ENCODE results near the gene IFNGR2. TPM values are rescaled to one million over a fixed set of nuclear protein-coding genes. Genes with fewer than 3 reads are reported as not detected.
A peak's percentile ranks its signal among the peaks of the same experiment; 100 is the strongest.

The IFNGR2 gene
- total and polyA plus RNA-seq, 2 of the 13 experiments (the other 11 are each of a cell fraction or from before 2014, with no cell fraction given): 61.3 to 117 TPM

DNA sequence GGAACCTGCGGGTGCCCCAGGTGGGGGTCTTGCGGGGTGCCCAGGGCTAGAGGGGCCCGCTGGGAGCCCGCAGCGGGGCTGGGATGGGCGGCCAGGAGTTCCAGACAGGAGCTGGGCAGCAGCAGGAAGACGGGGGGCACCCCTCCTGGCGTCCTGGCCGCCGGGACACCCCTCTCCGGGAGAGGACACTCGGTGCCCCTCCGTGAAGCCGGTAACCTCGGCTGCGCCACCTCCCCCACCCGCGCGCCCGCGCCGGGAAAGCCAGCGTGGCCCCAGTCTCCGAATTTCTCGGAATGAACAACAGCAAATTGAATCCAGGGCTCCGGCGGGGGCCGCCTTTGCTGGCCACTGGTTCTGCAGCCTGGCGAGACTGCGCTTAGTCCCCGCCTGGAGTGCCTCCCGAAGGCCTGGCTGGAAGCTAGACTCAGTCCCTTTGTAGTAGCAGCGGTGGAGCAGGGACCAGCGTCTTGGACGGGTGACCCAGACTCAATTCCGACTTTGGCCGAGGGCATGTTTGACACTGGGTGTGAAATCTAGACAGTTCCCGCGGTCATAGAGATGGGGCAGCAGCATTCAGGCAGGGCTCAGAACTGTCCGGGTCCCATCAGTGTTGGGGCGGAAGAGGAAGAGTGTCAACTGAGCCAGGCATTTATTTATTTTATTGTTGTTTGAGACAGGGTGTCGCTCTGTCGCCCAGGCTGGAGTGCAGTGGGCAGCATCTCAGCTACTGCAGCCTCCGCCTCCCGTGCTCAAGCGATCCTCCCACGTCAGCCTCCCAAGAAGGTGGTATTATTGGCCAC is 773 bp downstream of the IFNGR2 start (continued):
- TF ChIP-seq, protein P1, sequence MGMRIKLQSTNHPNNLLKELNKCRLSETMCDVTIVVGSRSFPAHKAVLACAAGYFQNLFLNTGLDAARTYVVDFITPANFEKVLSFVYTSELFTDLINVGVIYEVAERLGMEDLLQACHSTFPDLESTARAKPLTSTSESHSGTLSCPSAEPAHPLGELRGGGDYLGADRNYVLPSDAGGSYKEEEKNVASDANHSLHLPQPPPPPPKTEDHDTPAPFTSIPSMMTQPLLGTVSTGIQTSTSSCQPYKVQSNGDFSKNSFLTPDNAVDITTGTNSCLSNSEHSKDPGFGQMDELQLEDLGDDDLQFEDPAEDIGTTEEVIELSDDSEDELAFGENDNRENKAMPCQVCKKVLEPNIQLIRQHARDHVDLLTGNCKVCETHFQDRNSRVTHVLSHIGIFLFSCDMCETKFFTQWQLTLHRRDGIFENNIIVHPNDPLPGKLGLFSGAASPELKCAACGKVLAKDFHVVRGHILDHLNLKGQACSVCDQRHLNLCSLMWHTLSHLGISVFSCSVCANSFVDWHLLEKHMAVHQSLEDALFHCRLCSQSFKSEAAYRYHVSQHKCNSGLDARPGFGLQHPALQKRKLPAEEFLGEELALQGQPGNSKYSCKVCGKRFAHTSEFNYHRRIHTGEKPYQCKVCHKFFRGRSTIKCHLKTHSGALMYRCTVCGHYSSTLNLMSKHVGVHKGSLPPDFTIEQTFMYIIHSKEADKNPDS (CRISPR knock-in tag; IDR thresholded peaks at IDR 0.05): no peak
- no peak for TF ChIP-seq ZBTB3 (CRISPR knock-in tag; IDR thresholded peaks at IDR 0.05; ENCODE audit: borderline replicate concordance, low read depth)
- no peak for TF ChIP-seq SCMH1 (CRISPR knock-in tag; IDR thresholded peaks at IDR 0.05; ENCODE audit: borderline replicate concordance)
- no peak for TF ChIP-seq SP1 (IDR thresholded peaks at IDR 0.05)
- 0 out of 2 replicates have a peak, but pooled peaks have one; percentile 9 for TF ChIP-seq SP1 (CRISPR knock-in tag; IDR thresholded peaks at IDR 0.05)
- TF ChIP-seq ZNF414 (CRISPR knock-in tag; IDR thresholded peaks at IDR 0.05): no peak
- TF ChIP-seq MAX (IDR thresholded peaks at IDR 0.05): no peak; the same call in 1 of the 2 replicates
- no peak for TF ChIP-seq ZFP36L1 (CRISPR knock-in tag; IDR thresholded peaks at IDR 0.05)
- TF ChIP-seq KAT7 (CRISPR knock-in tag; IDR thresholded peaks at IDR 0.05; ENCODE audit: borderline replicate concordance): no peak
- TF ChIP-seq PLRG1 (conservative IDR thresholded peaks at IDR 0.05): no peak
- 0 out of 2 replicates have a peak, but pooled peaks have one; percentile 16 for TF ChIP-seq HNF1B (CRISPR knock-in tag; IDR thresholded peaks at IDR 0.05)
- TF ChIP-seq ZNF772 (CRISPR knock-in tag; IDR thresholded peaks at IDR 0.05): peak; percentile 70; the same call in 1 of the 2 replicates
- TF ChIP-seq ZNF629 (CRISPR knock-in tag; conservative IDR thresholded peaks at IDR 0.05): no peak
- TF ChIP-seq ZBTB2 (CRISPR knock-in tag; IDR thresholded peaks at IDR 0.05; ENCODE audit: low read depth): no peak
- no peak for TF ChIP-seq ZNF34 (CRISPR knock-in tag; IDR thresholded peaks at IDR 0.05; ENCODE audit: borderline replicate concordance)
- 0 out of 2 replicates have a peak, but pooled peaks have one; percentile 53 for TF ChIP-seq ZNF784 (CRISPR knock-in tag; IDR thresholded peaks at IDR 0.05; ENCODE audit: borderline replicate concordance)
- TF ChIP-seq FLYWCH1 (CRISPR knock-in tag; IDR thresholded peaks at IDR 0.05): no peak
- no peak; the same call in 1 of the 2 replicates for TF ChIP-seq ZIK1 (CRISPR knock-in tag; IDR thresholded peaks at IDR 0.05; ENCODE audit: borderline replicate concordance, low read depth)
- TF ChIP-seq ZNF639 (CRISPR knock-in tag; conservative IDR thresholded peaks at IDR 0.05): no peak
- no peak; the same call in 1 of the 2 replicates for TF ChIP-seq BORCS8-MEF2B (CRISPR knock-in tag; IDR thresholded peaks at IDR 0.05)
- no peak for TF ChIP-seq ZNF788 (CRISPR knock-in tag; IDR thresholded peaks at IDR 0.05; ENCODE audit: borderline replicate concordance)

Data from HepG2 (cell line).